Keratinocyte (primary cell): ENCODE results near the gene GFOD1. TPM values are rescaled to one million over a fixed set of nuclear protein-coding genes. Genes with fewer than 3 reads are reported as not detected.
A peak's percentile ranks its signal among the peaks of the same experiment; 100 is the strongest.

ENCODE experiments used
- DNase-seq: peaks from one replicate; pipeline ENCODE4 v3.0.0-alpha.2; 2011; ENCODE audit warnings: low read depth, missing footprints, low spot score
- FAIRE-seq: peaks from 2 replicates; lab custom pipeline; 2011; peaks lifted over from hg19 to GRCh38; lab: Jason Lieb, UNC
- H2AFZ ChIP-seq: 2 replicates; pipeline ENCODE4 v1.6.0; 2012; ENCODE audit warnings: low read length, control low read depth, inconsistent platforms; ENCODE audit not compliant: control insufficient read depth
- H3K27ac ChIP-seq: 2 replicates; pipeline ENCODE4 v1.5.1; 2011; ENCODE audit warnings: low read length; ENCODE audit not compliant: control insufficient read depth, insufficient read depth
- H3K27me3 ChIP-seq: 3 replicates; pipeline ENCODE4 v1.6.0; 2011; ENCODE audit warnings: low read length; ENCODE audit not compliant: control insufficient read depth, insufficient read depth; ENCODE audit errors: extremely low read depth
- H3K36me3 ChIP-seq, 2 experiments: 2 replicates in 1 of 2; 3 replicates in 1 of 2; pipeline ENCODE4 v1.5.1; 2011; ENCODE audit warnings: low read length in 2 of 2, mild to moderate bottlenecking in 1 of 2; ENCODE audit not compliant: control insufficient read depth in 2 of 2, insufficient read depth in 2 of 2; ENCODE audit errors: extremely low read depth in 1 of 2
- H3K4me1 ChIP-seq: 3 replicates; pipeline ENCODE4 v1.5.1; 2011; ENCODE audit warnings: low read length; ENCODE audit not compliant: control insufficient read depth, insufficient read depth; ENCODE audit errors: extremely low read depth
- H3K4me2 ChIP-seq: 3 replicates; pipeline ENCODE4 v1.6.0; 2011; ENCODE audit warnings: low read depth, low read length; ENCODE audit not compliant: control insufficient read depth, insufficient read depth; ENCODE audit errors: extremely low read depth
- H3K4me3 ChIP-seq, 3 experiments: fragments of 200-600 bp in 1 of 3; sonication (generic) in 1 of 3; 2 replicates in 2 of 3; 3 replicates in 1 of 3; pipeline ENCODE4 v1.5.1; 2011 to 2016; ENCODE audit warnings: low read length in 3 of 3, mild to moderate bottlenecking in 3 of 3, control low read depth in 2 of 3, inconsistent platforms in 1 of 3, low read depth in 1 of 3, mixed read lengths in 1 of 3, mixed run types in 1 of 3, moderate library complexity in 1 of 3; ENCODE audit not compliant: control insufficient read depth in 2 of 3, insufficient read depth in 2 of 3; ENCODE audit errors: extremely low read depth in 1 of 3
- H3K79me2 ChIP-seq: 2 replicates; pipeline ENCODE4 v1.6.0; 2012; ENCODE audit warnings: low read length; ENCODE audit not compliant: control insufficient read depth, insufficient read depth
- H3K9ac ChIP-seq: 3 replicates; pipeline ENCODE4 v1.6.0; 2011; ENCODE audit warnings: low read length; ENCODE audit not compliant: control insufficient read depth, insufficient read depth; ENCODE audit errors: extremely low read depth
- H3K9me1 ChIP-seq: 3 replicates; pipeline ENCODE4 v1.6.0; 2011; ENCODE audit warnings: low read length; ENCODE audit not compliant: control insufficient read depth, insufficient read depth; ENCODE audit errors: extremely low read depth
- H3K9me3 ChIP-seq: 2 replicates; pipeline ENCODE4 v1.5.1; 2012; ENCODE audit warnings: low read depth, low read length; ENCODE audit not compliant: control insufficient read depth
- H4K20me1 ChIP-seq: 3 replicates; pipeline ENCODE4 v1.6.0; 2011; ENCODE audit warnings: low read length; ENCODE audit not compliant: control insufficient read depth, insufficient read depth; ENCODE audit errors: extremely low read depth
- EZH2 ChIP-seq: IDR thresholded peaks from one replicate; pipeline ENCODE4 v1.6.1; 2012; ENCODE audit warnings: inconsistent platforms, mild to moderate bottlenecking, low read length, moderate library complexity
- dilution Hi-C: fragments of 300-500 bp; cut with MboI; formaldehyde crosslinking; loops from one replicate; pipeline ENCODE4 v1.7.0; 2020; ENCODE audit warnings: low sequenced_read_pairs; ENCODE audit not compliant: extremely low pct_ligation_motif_present
- polyA plus RNA-seq, 5 experiments: library from polyadenylated mRNA; depleted of rRNA in 3 of 5; stranded (reverse) in 3 of 5; stranded (forward) in 1 of 5; unstranded in 1 of 5; fragments of >200 nt; gene quantifications; 1 replicate in 1 of 5; 2 replicates in 3 of 5; 3 replicates in 1 of 5; pipeline versions ENCODE4 v1.2.1 to v1.2.3, GENCODE V29; 2011 to 2012; ENCODE audit warnings: missing spikeins in 2 of 5, low read depth in 1 of 5, low replicate concordance in 1 of 5
- TF ChIP-seq, protein P1 (sequence below), 3 experiments: IDR thresholded peaks in 1 of 3; conservative IDR thresholded peaks in 1 of 3; optimal IDR thresholded peaks in 1 of 3; 2 replicates in 2 of 3; 3 replicates in 1 of 3; pipeline versions ENCODE3 to v1.5.1; 2011; ENCODE audit warnings: low read length in 3 of 3, mild to moderate bottlenecking in 3 of 3, moderate library complexity in 2 of 3, control low read depth in 1 of 3, inconsistent platforms in 1 of 3; ENCODE audit not compliant: insufficient read depth in 2 of 3; ENCODE audit errors: extremely low read depth in 1 of 3

The GFOD1 gene
- polyA plus RNA-seq, 1 donor (not counting 4 experiments of a cell fraction or from before 2014, with no cell fraction given): 7.2 TPM

DNA sequence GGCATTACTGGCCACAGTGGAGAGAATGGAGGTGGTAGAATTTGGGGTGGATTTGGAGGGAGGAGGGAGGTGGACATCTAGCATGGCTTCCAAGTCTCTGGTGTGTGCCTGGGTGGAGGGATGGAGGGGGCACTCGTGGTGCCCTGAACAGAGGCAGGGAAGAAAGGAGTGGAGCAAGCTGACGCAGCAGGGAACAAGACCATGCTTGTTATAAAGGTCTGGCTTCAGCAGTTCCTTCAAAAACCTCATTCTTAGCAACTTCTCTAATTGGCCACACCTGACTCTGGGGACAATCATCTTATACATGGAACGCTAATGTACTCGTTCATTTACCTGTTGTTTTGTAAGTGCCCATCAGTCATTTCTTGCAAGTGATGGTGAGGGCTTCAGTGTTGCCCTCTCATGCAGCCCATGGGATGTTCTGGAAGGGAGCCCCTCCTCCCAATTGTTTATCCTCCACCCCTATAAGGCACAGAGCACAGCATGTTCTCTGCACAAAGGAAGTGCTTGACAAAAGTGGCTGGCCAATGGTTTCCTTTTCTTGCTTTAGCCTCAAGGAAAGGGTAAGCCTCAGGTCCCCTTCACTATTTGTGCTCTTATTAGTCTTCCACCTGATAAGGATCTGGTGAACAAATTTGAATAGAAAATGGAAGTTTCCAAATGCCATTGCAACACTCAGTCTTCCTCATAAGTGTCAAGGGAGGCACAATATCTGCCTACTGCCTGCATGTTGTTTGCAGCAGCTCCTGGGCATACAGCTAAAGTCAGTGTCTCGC is 39.3 kb downstream of the GFOD1 start:
- no peaks in the 10 kb centered on the region for H3K27me3 ChIP-seq
- H3K4me1 ChIP-seq: peaks cover 22% of the 10 kb centered on the region
- H2AFZ ChIP-seq: no peak overlapping the region
- peaks cover 5 to 12% of the 10 kb centered on the region in 2 experiments for H3K36me3 ChIP-seq
- no peak overlapping the region for H3K27ac ChIP-seq
- dilution Hi-C loops: no loop called here
- no peaks in the 10 kb centered on the region for H3K9me3 ChIP-seq
- H3K9me1 ChIP-seq: no peaks in the 10 kb centered on the region
- no peak overlapping the region for H3K9ac ChIP-seq
- FAIRE-seq (peak; percentile 68), DNase-seq (no peak)
- H3K79me2 ChIP-seq: peaks cover 20% of the 10 kb centered on the region
- H4K20me1 ChIP-seq: no peaks in the 10 kb centered on the region
- TF ChIP-seq EZH2: no peak
- TF ChIP-seq, protein P1, sequence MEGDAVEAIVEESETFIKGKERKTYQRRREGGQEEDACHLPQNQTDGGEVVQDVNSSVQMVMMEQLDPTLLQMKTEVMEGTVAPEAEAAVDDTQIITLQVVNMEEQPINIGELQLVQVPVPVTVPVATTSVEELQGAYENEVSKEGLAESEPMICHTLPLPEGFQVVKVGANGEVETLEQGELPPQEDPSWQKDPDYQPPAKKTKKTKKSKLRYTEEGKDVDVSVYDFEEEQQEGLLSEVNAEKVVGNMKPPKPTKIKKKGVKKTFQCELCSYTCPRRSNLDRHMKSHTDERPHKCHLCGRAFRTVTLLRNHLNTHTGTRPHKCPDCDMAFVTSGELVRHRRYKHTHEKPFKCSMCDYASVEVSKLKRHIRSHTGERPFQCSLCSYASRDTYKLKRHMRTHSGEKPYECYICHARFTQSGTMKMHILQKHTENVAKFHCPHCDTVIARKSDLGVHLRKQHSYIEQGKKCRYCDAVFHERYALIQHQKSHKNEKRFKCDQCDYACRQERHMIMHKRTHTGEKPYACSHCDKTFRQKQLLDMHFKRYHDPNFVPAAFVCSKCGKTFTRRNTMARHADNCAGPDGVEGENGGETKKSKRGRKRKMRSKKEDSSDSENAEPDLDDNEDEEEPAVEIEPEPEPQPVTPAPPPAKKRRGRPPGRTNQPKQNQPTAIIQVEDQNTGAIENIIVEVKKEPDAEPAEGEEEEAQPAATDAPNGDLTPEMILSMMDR (optimal IDR thresholded peaks at IDR 0.05 in 1 of 3, IDR thresholded peaks at IDR 0.05 in 1 of 3, conservative IDR thresholded peaks at IDR 0.05 in 1 of 3; ENCODE audit: extremely low read depth in 1 of 3, insufficient read depth in 2 of 3, low read length in 3 of 3): no peak
- peak overlapping the region; percentile 59 for H3K4me2 ChIP-seq
- H3K4me3 ChIP-seq: no peak overlapping the region

DNA sequence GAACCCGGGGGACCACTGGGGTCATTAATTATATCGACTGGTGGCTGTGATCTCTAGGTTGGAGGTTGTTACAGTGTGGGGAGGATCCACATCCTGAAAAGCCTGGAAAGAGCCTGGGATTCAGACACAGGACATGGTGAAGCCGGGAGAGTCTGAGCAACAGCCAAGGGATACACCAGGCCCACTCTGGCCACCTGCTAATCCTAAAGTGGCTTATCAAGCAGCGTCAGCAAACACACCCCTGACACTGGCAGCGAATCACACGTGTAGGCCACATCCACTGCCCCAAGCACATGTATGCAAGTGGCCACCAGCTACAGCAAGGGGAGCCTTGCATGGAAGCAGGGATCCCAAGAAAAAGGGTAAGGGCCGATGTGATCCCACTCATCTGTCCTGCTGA is 41.0 kb downstream of the GFOD1 start:
- Histone ChIP-seq H3K36me3 (peaks cover 3 to 7% of the 10 kb centered on the region in 2 experiments), H3K79me2 (peaks cover 26% of the 10 kb centered on the region), H3K4me1 (peaks cover 20% of the 10 kb centered on the region), H3K27ac (no peak overlapping the region), H3K9me3 (no peaks in the 10 kb centered on the region), H3K9ac (no peak overlapping the region), H4K20me1 (no peaks in the 10 kb centered on the region), H3K27me3 (no peaks in the 10 kb centered on the region), H3K9me1 (no peaks in the 10 kb centered on the region), H2AFZ (no peak overlapping the region), H3K4me3 (no peak overlapping the region), H3K4me2 (no peak overlapping the region)
- no peak for TF ChIP-seq EZH2
- TF ChIP-seq, protein P1 (optimal IDR thresholded peaks at IDR 0.05 in 1 of 3, IDR thresholded peaks at IDR 0.05 in 1 of 3, conservative IDR thresholded peaks at IDR 0.05 in 1 of 3; ENCODE audit: extremely low read depth in 1 of 3, insufficient read depth in 2 of 3, low read length in 3 of 3): no peak
- DNase-seq (no peak), FAIRE-seq (no peak)
- dilution Hi-C loops: no loop called here
